HepG2 (cell line): Measurements from ENCODE around the gene GLIS1. TPM values are rescaled to one million over a fixed set of nuclear protein-coding genes. Genes with fewer than 3 reads are reported as not detected.

Experiments used
- ATAC-seq: fragments of 200-7000 bp; cut with Tn5 transposase; 3 replicates; pipeline ENCODE4 v1.9.1; 2020; ENCODE audit warnings: mild to moderate bottlenecking, moderate library complexity
- BruUV-seq: library from RNA; stranded (reverse); fragments of 400-500 nt; replicated peaks from 2 replicates; lab custom pipeline; 2021; lab: Mats Ljungman, UMichigan
- CTCF ChIA-PET: fragments of 300-600 bp; formaldehyde crosslinking; extraction: SDS; loops from one replicate; lab custom pipeline; 2021; ENCODE audit warnings: low total read pairs, inconsistent platforms, low intra/inter-chr PET ratio; lab: Yijun Ruan, JAX
- POLR2A ChIA-PET: fragments of 350-600 bp; sonication (Branson Sonifier 250); formaldehyde crosslinking; loops from one replicate; lab custom pipeline; 2020; ENCODE audit warnings: antibody characterized with exemption, inconsistent platforms; lab: Yijun Ruan, JAX
- DNase-seq: peaks from one replicate; pipeline ENCODE4 v3.0.0-alpha.2; 2015; ENCODE audit warnings: low spot score
- FAIRE-seq: peaks from 3 replicates; lab custom pipeline; 2011; peaks lifted over from hg19 to GRCh38; lab: Jason Lieb, UNC
- H2AFZ ChIP-seq: one replicate; pipeline ENCODE4 v1.6.1; 2011; ENCODE audit warnings: low read length, inconsistent platforms
- H3K27ac ChIP-seq: fragments of 300-600 bp; 3 replicates; pipeline ENCODE4 v1.8.0; 2011; ENCODE audit warnings: mixed run types, mild to moderate bottlenecking, mixed read lengths, low read length, inconsistent platforms; ENCODE audit not compliant: insufficient read depth; ENCODE audit errors: extremely low read length
- H3K27me3 ChIP-seq, 2 experiments: fragments of 200-600 bp in 1 of 2; 2 replicates in 1 of 2; 3 replicates in 1 of 2; pipeline versions ENCODE4 v1.6.0 to v1.8.0; 2011; ENCODE audit warnings: low read length in 2 of 2, mild to moderate bottlenecking in 2 of 2, moderate library complexity in 2 of 2, inconsistent platforms in 1 of 2; ENCODE audit not compliant: insufficient read depth in 2 of 2, control insufficient read depth in 1 of 2
- H3K36me3 ChIP-seq, 2 experiments: fragments of 200-600 bp in 1 of 2; replicated peaks in 1 of 2; 2 replicates in 1 of 2; 3 replicates in 1 of 2; pipeline versions ENCODE4 v1.5.1 to v1.8.0; 2011; ENCODE audit warnings: low read length in 2 of 2, inconsistent platforms in 1 of 2; ENCODE audit not compliant: insufficient read depth in 2 of 2, control insufficient read depth in 1 of 2
- H3K4me1 ChIP-seq: 2 replicates; pipeline ENCODE4 v1.5.1; 2012; ENCODE audit warnings: low read length, inconsistent platforms; ENCODE audit not compliant: insufficient read depth
- H3K4me2 ChIP-seq: 2 replicates; pipeline ENCODE4 v1.6.0; 2011; ENCODE audit warnings: low read depth, low read length, inconsistent platforms
- H3K4me3 ChIP-seq, 3 experiments: fragments of 200-600 bp in 1 of 3; sonication (generic), shearing (Covaris generic) in 1 of 3; replicated peaks in 1 of 3; 2 replicates each; pipeline ENCODE4 v1.5.1; 2011 to 2016; ENCODE audit warnings: low read length in 3 of 3, inconsistent platforms in 2 of 3, low read depth in 2 of 3, mild to moderate bottlenecking in 2 of 3, control low read depth in 1 of 3, mixed read lengths in 1 of 3; ENCODE audit not compliant: insufficient read depth in 1 of 3
- H3K79me2 ChIP-seq: one replicate; pipeline ENCODE4 v1.6.1; 2011; ENCODE audit warnings: low read length, inconsistent platforms; ENCODE audit not compliant: insufficient read depth
- H3K9ac ChIP-seq: 2 replicates; pipeline ENCODE4 v1.6.0; 2011; ENCODE audit warnings: mild to moderate bottlenecking, low read depth, low read length, inconsistent platforms; ENCODE audit not compliant: insufficient read depth
- H3K9me3 ChIP-seq: 2 replicates; pipeline ENCODE4 v1.5.1; 2012; ENCODE audit warnings: mild to moderate bottlenecking, low read length
- H4K20me1 ChIP-seq: 2 replicates; pipeline ENCODE4 v1.6.0; 2011; ENCODE audit warnings: inconsistent platforms, mild to moderate bottlenecking, low read length, moderate library complexity; ENCODE audit not compliant: insufficient read depth
- ARNT ChIP-seq: fragments of 450-650 bp; IDR thresholded peaks from 2 replicates; pipeline ENCODE4 v1.6.1; 2017
- CC2D1A ChIP-seq: sonication (generic); formaldehyde crosslinking; IDR thresholded peaks from 2 replicates; pipeline ENCODE4 v1.8.1; 2023; ENCODE audit warnings: mild to moderate bottlenecking, missing genetic modification reagents
- EP300 ChIP-seq, 3 experiments: sonication (generic) in 1 of 3; formaldehyde crosslinking in 1 of 3; IDR thresholded peaks; 2 replicates each; pipeline versions ENCODE4 v1.5.1 to v1.6.1; 2011 to 2020; ENCODE audit warnings: low read depth in 2 of 3, low read length in 2 of 3, borderline replicate concordance in 1 of 3, improper control_type of control experiment in 1 of 3, mild to moderate bottlenecking in 1 of 3, missing genetic modification reagents in 1 of 3, moderate library complexity in 1 of 3
- HCFC1 ChIP-seq: fragments of 150-350 bp; IDR thresholded peaks from 2 replicates; pipeline ENCODE4 v1.6.1; 2014; ENCODE audit warnings: low read depth, low read length
- ZNF101 ChIP-seq: sonication (generic); formaldehyde crosslinking; IDR thresholded peaks from 2 replicates; pipeline ENCODE4 v1.4.0; 2020; ENCODE audit warnings: mild to moderate bottlenecking, low read depth, missing genetic modification reagents, borderline replicate concordance
- ZNF614 ChIP-seq: IDR thresholded peaks from 2 replicates; pipeline ENCODE4 v1.6.1; 2018; ENCODE audit warnings: missing biosample characterization, missing genetic modification reagents, inconsistent platforms, borderline replicate concordance
- ZNF749 ChIP-seq: sonication (generic); formaldehyde crosslinking; IDR thresholded peaks from 2 replicates; pipeline ENCODE4 v1.8.0; 2022; ENCODE audit warnings: mild to moderate bottlenecking, missing genetic modification reagents, moderate library complexity, borderline replicate concordance
- WGBS: methylation state at CpG from one replicate; pipeline ENCODE4 v1.1.6; 2017; ENCODE audit warnings: low lambda C conversion rate; 5-methylcytosine and 5-hydroxymethylcytosine counted together
- in situ Hi-C: cut with HindIII; loops from 2 replicates; pipeline ENCODE4 v1.10.0; 2017; ENCODE audit warnings: low pct_unique_long_range_greater_than_20kb; ENCODE audit not compliant: extremely low pct_ligation_motif_present
- intact Hi-C: fragments of 100-400 bp; cut with micrococcal nuclease; formaldehyde crosslinking; loops from one replicate; pipeline ENCODE4 v1.10.0; 2022; ENCODE audit not compliant: unreplicated experiment
- polyA plus RNA-seq, 8 experiments: library from polyadenylated mRNA; depleted of rRNA in 3 of 8; stranded (reverse) in 7 of 8; unstranded in 1 of 8; fragments of >200 nt; fragmentation: Illumina TruSeq in 4 of 8; extraction: Trizol in 4 of 8; gene quantifications; 2 replicates each; pipeline versions ENCODE4 v1.2.1 to v1.2.3, GENCODE V29; 2011 to 2016; ENCODE audit warnings: low read depth in 4 of 8, missing spikeins in 1 of 8, mixed read lengths in 1 of 8; ENCODE audit not compliant: insufficient read depth in 1 of 8
- total RNA-seq, 5 experiments: library from RNA; depleted of rRNA; stranded (reverse); fragments of >200 nt; fragmentation: Illumina TruSeq; extraction: Trizol; gene quantifications; 2 replicates each; pipeline ENCODE4 v1.2.3, GENCODE V29; 2016; ENCODE audit warnings: low read depth in 1 of 5

The GLIS1 gene
- total and polyA plus RNA-seq, 2 of the 13 experiments (the other 11 are each of a cell fraction or from before 2014, with no cell fraction given) = 0.03 TPM; not detected in 1

DNA sequence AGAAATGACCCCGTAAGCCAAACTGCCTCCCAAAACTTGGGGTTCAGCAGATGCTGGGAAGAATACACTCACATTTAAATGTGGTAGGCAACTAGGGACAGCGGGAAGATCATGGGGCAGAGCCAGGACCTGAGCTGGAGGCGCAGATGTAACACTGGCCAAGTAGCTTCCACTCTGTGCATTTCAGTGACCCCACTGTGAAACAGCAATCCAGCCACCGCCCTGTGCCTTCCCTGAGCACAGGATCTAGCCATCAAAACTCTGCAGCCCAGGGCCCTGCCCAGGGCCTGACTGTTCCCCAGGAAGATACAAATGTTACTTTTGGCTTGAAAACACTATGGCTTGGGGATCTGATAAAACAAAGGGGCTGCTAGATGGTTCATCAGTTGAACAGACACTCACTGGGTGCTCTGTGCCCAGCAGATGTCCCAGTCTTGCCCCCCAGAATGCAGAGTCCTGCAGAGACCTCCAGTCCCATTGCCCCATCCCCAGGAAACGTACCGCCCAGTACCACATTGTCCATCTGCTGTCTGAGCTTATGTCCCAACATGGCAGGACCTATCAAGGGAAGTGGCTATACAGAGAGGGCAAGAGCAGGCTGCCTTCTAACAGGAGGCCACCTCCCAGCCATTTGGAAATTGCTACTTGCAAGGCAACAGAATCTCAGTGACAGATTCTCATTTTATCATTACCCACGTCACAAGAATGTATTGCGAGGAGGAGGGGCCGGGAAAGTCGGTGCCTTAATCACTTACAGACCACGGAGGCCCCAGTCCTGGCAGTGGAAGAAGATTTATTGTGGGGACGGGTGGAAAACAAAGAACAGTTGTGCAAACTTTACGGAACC, 155.7 kb downstream of the GLIS1 start:
- TF ChIP-seq ARNT (no peak), CC2D1A (CRISPR knock-in tag) (no peak), ZNF614 (CRISPR knock-in tag) (no peak), ZNF749 (CRISPR knock-in tag) (no peak), ZNF101 (no peak), HCFC1 (no peak), EP300 (IDR thresholded peaks at IDR 0.05; ENCODE audit: low read depth in 2 of 2, low read length in 2 of 2) (no peak), EP300 (CRISPR knock-in tag; IDR thresholded peaks at IDR 0.05; ENCODE audit: borderline replicate concordance) (no peak)
- Histone ChIP-seq H3K4me1 (no peaks in the 10 kb centered on the region), H3K4me3 (no peak overlapping the region), H3K36me3 (no peaks in the 10 kb centered on the region), H4K20me1 (no peaks in the 10 kb centered on the region), H3K27ac (no peak overlapping the region), H2AFZ (no peak overlapping the region), H3K27me3 (peaks cover 4 to 46% of the 10 kb centered on the region in 2 experiments; a peak in 4 of 5 replicates), H3K4me2 (no peak overlapping the region), H3K79me2 (no peaks in the 10 kb centered on the region), H3K9me3 (no peaks in the 10 kb centered on the region), H3K9ac (no peak overlapping the region)
- ChIA-PET CTCF (no interaction called here), POLR2A (no interaction called here)
- no TSS peak for BruUV-seq
- DNase-seq = no peak
- FAIRE-seq = no peak
- 19% methylated on average over 13 of the region's 13 CpGs for WGBS
- in situ Hi-C loops = no loop called here
- ATAC-seq = no peak
- intact Hi-C loops = no loop called here
